ENCODE results near the gene CNTNAP3B. TPM values are rescaled to one million over a fixed set of nuclear protein-coding genes. Genes with fewer than 3 reads are reported as not detected.
A peak's percentile ranks its signal among the peaks of the same experiment; 100 is the strongest.
"Not testable (repeated sequence)": the region's sequence is repeated elsewhere in the genome, so short reads cannot be mapped to it uniquely, and the experiment has no call there.

CNTNAP3B gene
- total RNA-seq: under 0.01 TPM

GRCh38 chr9:42129073-42129729, at the start of gene CNTNAP3B:
Gene CNTNAP3B (minus strand): TSS chr9:42129426. CDS start chr9:42129094, 332 bp downstream.
- not testable (repeated sequence) for DNase-seq (ENCODE audit: low read depth in 2 of 3, low spot score in 2 of 3)

GRCh38 chr9:42160299-42160698, 31.1 kb upstream of the CNTNAP3B start:
- peak in 1 of 3 donors; percentile 3 for DNase-seq (ENCODE audit: low read depth in 2 of 3, low spot score in 2 of 3)

GRCh38 chr9:42127056-42127841, 2.0 kb downstream of the CNTNAP3B start:
- DNase-seq (ENCODE audit: low read depth in 2 of 3, low spot score in 2 of 3): not testable (repeated sequence)

GRCh38 chr9:42121007-42121406, 8.2 kb downstream of the CNTNAP3B start:
- not testable (repeated sequence) for DNase-seq (ENCODE audit: low read depth in 2 of 3, low spot score in 2 of 3)

GRCh38 chr9:42095929-42096328, 33.3 kb downstream of the CNTNAP3B start:
- not testable (repeated sequence) for DNase-seq (ENCODE audit: low read depth in 2 of 3, low spot score in 2 of 3)

GRCh38 chr9:42084559-42084952, 44.7 kb downstream of the CNTNAP3B start:
- not testable (repeated sequence) for DNase-seq (ENCODE audit: low read depth in 2 of 3, low spot score in 2 of 3)

GRCh38 chr9:42083877-42084558, 45.2 kb downstream of the CNTNAP3B start:
- not testable (repeated sequence) for DNase-seq (ENCODE audit: low read depth in 2 of 3, low spot score in 2 of 3)

GRCh38 chr9:42080376-42080775, 48.9 kb downstream of the CNTNAP3B start:
- DNase-seq (ENCODE audit: low read depth in 2 of 3, low spot score in 2 of 3): not testable (repeated sequence)

- not testable (repeated sequence) for DNase-seq (ENCODE audit: low read depth in 2 of 3, low spot score in 2 of 3)
Observed at GRCh38 chr9:42074868-42075267, 54.4 kb downstream of the CNTNAP3B start.

GRCh38 chr9:42071026-42071425, 58.2 kb downstream of the CNTNAP3B start:
- not testable (repeated sequence) for DNase-seq (ENCODE audit: low read depth in 2 of 3, low spot score in 2 of 3)

- DNase-seq (ENCODE audit: low read depth in 2 of 3, low spot score in 2 of 3): not testable (repeated sequence)
Observed at GRCh38 chr9:42070035-42070799, 59.0 kb downstream of the CNTNAP3B start.

GRCh38 chr9:42053874-42054273, 75.4 kb downstream of the CNTNAP3B start:
- DNase-seq (ENCODE audit: low read depth in 2 of 3, low spot score in 2 of 3): not testable (repeated sequence)

GRCh38 chr9:42050701-42051100, 78.5 kb downstream of the CNTNAP3B start:
- not testable (repeated sequence) for DNase-seq (ENCODE audit: low read depth in 2 of 3, low spot score in 2 of 3)

- not testable (repeated sequence) for DNase-seq (ENCODE audit: low read depth in 2 of 3, low spot score in 2 of 3)
Observed at GRCh38 chr9:42044422-42045010, 84.7 kb downstream of the CNTNAP3B start.

GRCh38 chr9:42033541-42033940, 95.7 kb downstream of the CNTNAP3B start:
- DNase-seq (ENCODE audit: low read depth in 2 of 3, low spot score in 2 of 3): not testable (repeated sequence)

- DNase-seq (ENCODE audit: low read depth in 2 of 3, low spot score in 2 of 3): not testable (repeated sequence)
Observed at GRCh38 chr9:42020639-42021038, 108.6 kb downstream of the CNTNAP3B start.

- DNase-seq (ENCODE audit: low read depth in 2 of 3, low spot score in 2 of 3): not testable (repeated sequence)
Observed at GRCh38 chr9:42018220-42018922, 110.9 kb downstream of the CNTNAP3B start.

- not testable (repeated sequence) for DNase-seq (ENCODE audit: low read depth in 2 of 3, low spot score in 2 of 3)
Observed at GRCh38 chr9:42014317-42014716, 114.9 kb downstream of the CNTNAP3B start.

GRCh38 chr9:41991607-41992006, 137.6 kb downstream of the CNTNAP3B start:
- DNase-seq (ENCODE audit: low read depth in 2 of 3, low spot score in 2 of 3): not testable (repeated sequence)

Measured in hematopoietic multipotent progenitor cell (in vitro differentiated cells).